Fibroblast of lung (primary cell): ENCODE data around the gene MAP3K7CL. TPM values are rescaled to one million over a fixed set of nuclear protein-coding genes. Genes with fewer than 3 reads are reported as not detected.

Experiments used
- DNase-seq, 2 donors: peaks; one replicate each; pipeline versions ENCODE4 v3.0.0 to v3.0.0-alpha.2; 2010; ENCODE audit warnings: low read depth in 2 of 2
- H2AFZ ChIP-seq: 2 replicates; pipeline ENCODE4 v1.5.1; 2012; ENCODE audit warnings: low read length, control low read depth, inconsistent platforms
- H3K27ac ChIP-seq: 2 replicates; pipeline ENCODE4 v1.5.1; 2011; ENCODE audit warnings: low read length, control low read depth; ENCODE audit not compliant: insufficient read depth
- H3K27me3 ChIP-seq: 2 replicates; pipeline ENCODE4 v1.5.1; 2011; ENCODE audit warnings: mild to moderate bottlenecking, low read length; ENCODE audit not compliant: control insufficient read depth, insufficient read depth
- H3K36me3 ChIP-seq: 2 replicates; pipeline ENCODE4 v1.5.1; 2011; ENCODE audit warnings: low read length; ENCODE audit not compliant: control insufficient read depth, insufficient read depth
- H3K4me1 ChIP-seq: 2 replicates; pipeline ENCODE4 v1.5.1; 2011; ENCODE audit warnings: low read length; ENCODE audit not compliant: control insufficient read depth, insufficient read depth; ENCODE audit errors: extremely low read depth
- H3K4me2 ChIP-seq: 2 replicates; pipeline ENCODE4 v1.5.1; 2011; ENCODE audit warnings: low read length, control low read depth; ENCODE audit not compliant: insufficient read depth; ENCODE audit errors: extremely low read depth
- H3K4me3 ChIP-seq, 4 experiments: fragments of 200-600 bp in 1 of 4; sonication (generic) in 1 of 4; replicated peaks in 1 of 4; 2 replicates each; pipeline ENCODE4 v1.5.1; 2011 to 2016; ENCODE audit warnings: low read length in 4 of 4, low read depth in 3 of 4, mild to moderate bottlenecking in 3 of 4, control low read depth in 2 of 4, inconsistent platforms in 1 of 4, mixed read lengths in 1 of 4; ENCODE audit not compliant: insufficient read depth in 1 of 4; ENCODE audit errors: control extremely low read depth in 1 of 4
- H3K79me2 ChIP-seq: 2 replicates; pipeline ENCODE4 v1.5.1; 2012; ENCODE audit warnings: mild to moderate bottlenecking, low read length, inconsistent platforms; ENCODE audit not compliant: control insufficient read depth, insufficient read depth
- H3K9ac ChIP-seq: 2 replicates; pipeline ENCODE4 v1.5.1; 2011; ENCODE audit warnings: mild to moderate bottlenecking, low read length, control low read depth; ENCODE audit not compliant: insufficient read depth
- H3K9me3 ChIP-seq: 2 replicates; pipeline ENCODE4 v1.5.1; 2012; ENCODE audit warnings: low read depth, low read length; ENCODE audit not compliant: control insufficient read depth, insufficient read depth
- H4K20me1 ChIP-seq: 2 replicates; pipeline ENCODE4 v1.5.1; 2011; ENCODE audit warnings: low read length; ENCODE audit not compliant: control insufficient read depth, insufficient read depth; ENCODE audit errors: extremely low read depth
- EZH2 ChIP-seq: IDR thresholded peaks from 2 replicates; pipeline ENCODE4 v1.5.1; 2012; ENCODE audit warnings: low read length, control low read depth, mild to moderate bottlenecking; ENCODE audit errors: missing control alignments
- polyA plus RNA-seq, 2 donors: library from polyadenylated mRNA; depleted of rRNA in 1 of 2; stranded (reverse) in 1 of 2; unstranded in 1 of 2; fragments of >200 nt; gene quantifications; 2 replicates each; pipeline ENCODE4 v1.2.1, GENCODE V29; 2011 to 2012; ENCODE audit warnings: missing spikeins in 1 of 2
- total RNA-seq: library from RNA; depleted of rRNA; stranded (reverse); fragments of >200 nt; gene quantifications from 2 replicates; pipeline ENCODE4 v1.2.1, GENCODE V29; 2014
- TF ChIP-seq, protein P1 (sequence below), 2 donors: IDR thresholded peaks in 1 of 2; conservative IDR thresholded peaks in 1 of 2; 1 replicate in 1 of 2; 2 replicates in 1 of 2; pipeline ENCODE4 v1.5.1; 2011 to 2012; ENCODE audit warnings: low read length in 2 of 2, control low read depth in 1 of 2, inconsistent platforms in 1 of 2, low read depth in 1 of 2, mild to moderate bottlenecking in 1 of 2

The MAP3K7CL gene
- total and polyA plus RNA-seq, 2 donors (not counting 1 experiment from before 2014, with no cell fraction given), result 58.3 to 176 TPM

DNA sequence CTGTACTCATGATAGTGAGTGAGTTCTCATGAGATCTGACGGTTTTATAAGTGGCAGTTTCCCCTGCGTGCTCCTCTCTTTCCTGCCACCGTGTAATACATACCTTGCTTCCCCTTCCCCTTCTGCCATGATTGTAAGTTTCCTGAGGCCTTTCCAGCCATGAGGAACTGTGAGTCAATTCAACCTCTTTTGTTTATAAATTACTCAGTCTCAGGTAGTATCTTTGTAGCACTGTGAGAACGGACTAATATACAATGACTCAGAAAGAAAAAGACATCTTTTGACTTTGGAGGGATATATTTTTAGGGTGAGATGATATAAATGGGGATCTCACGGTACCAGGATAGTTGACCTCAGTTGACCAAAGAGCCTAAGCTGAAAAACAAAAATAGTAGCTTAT, 93.6 kb downstream of the MAP3K7CL start:
- Histone ChIP-seq H3K4me2 (no peak overlapping the region), H3K9me3 (no peaks in the 10 kb centered on the region), H3K27me3 (no peaks in the 10 kb centered on the region), H3K9ac (no peak overlapping the region), H3K4me3 (no peak overlapping the region), H3K27ac (no peak overlapping the region), H2AFZ (no peak overlapping the region), H3K79me2 (no peaks in the 10 kb centered on the region), H3K4me1 (no peaks in the 10 kb centered on the region), H3K36me3 (no peaks in the 10 kb centered on the region), H4K20me1 (no peaks in the 10 kb centered on the region)
- DNase-seq, result no peak
- TF ChIP-seq, protein P1, sequence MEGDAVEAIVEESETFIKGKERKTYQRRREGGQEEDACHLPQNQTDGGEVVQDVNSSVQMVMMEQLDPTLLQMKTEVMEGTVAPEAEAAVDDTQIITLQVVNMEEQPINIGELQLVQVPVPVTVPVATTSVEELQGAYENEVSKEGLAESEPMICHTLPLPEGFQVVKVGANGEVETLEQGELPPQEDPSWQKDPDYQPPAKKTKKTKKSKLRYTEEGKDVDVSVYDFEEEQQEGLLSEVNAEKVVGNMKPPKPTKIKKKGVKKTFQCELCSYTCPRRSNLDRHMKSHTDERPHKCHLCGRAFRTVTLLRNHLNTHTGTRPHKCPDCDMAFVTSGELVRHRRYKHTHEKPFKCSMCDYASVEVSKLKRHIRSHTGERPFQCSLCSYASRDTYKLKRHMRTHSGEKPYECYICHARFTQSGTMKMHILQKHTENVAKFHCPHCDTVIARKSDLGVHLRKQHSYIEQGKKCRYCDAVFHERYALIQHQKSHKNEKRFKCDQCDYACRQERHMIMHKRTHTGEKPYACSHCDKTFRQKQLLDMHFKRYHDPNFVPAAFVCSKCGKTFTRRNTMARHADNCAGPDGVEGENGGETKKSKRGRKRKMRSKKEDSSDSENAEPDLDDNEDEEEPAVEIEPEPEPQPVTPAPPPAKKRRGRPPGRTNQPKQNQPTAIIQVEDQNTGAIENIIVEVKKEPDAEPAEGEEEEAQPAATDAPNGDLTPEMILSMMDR (conservative IDR thresholded peaks at IDR 0.05 in 1 of 2, IDR thresholded peaks at IDR 0.05 in 1 of 2; ENCODE audit: low read depth in 1 of 2, low read length in 2 of 2), result no peak
- TF ChIP-seq EZH2, result no peak

Other genes starting within 250 kb of the MAP3K7CL start
- gene LTN1, start 137.8 kb upstream of the MAP3K7CL start, total RNA-seq, result 20.8 and 22.3 TPM in 2 replicates
- 10.4 and 12.6 TPM in 2 replicates for gene LTN1, start 137.8 kb upstream of the MAP3K7CL start, polyA plus RNA-seq
- 15.2 and 17.2 TPM in 2 replicates for gene RWDD2B, start 111.3 kb upstream of the MAP3K7CL start, total RNA-seq
- gene RWDD2B, start 111.3 kb upstream of the MAP3K7CL start, polyA plus RNA-seq, result 26.5 and 31.1 TPM in 2 replicates
- gene USP16, start 106.0 kb upstream of the MAP3K7CL start, total RNA-seq, result 32.2 and 32.6 TPM in 2 replicates
- 28.6 and 34.4 TPM in 2 replicates for gene USP16, start 106.0 kb upstream of the MAP3K7CL start, polyA plus RNA-seq
- 207 and 230 TPM in 2 replicates for gene CCT8, start 57.0 kb upstream of the MAP3K7CL start, total RNA-seq
- 209 and 286 TPM in 2 replicates for gene CCT8, start 57.0 kb upstream of the MAP3K7CL start, polyA plus RNA-seq
- gene BACH1, start 168.3 kb downstream of the MAP3K7CL start, total RNA-seq, result 127 and 138 TPM in 2 replicates
- gene BACH1, start 168.3 kb downstream of the MAP3K7CL start, polyA plus RNA-seq, result 36.4 and 38.2 TPM in 2 replicates